CD4-positive, alpha-beta T cell (primary cell): ENCODE results near the gene ENG. TPM values are rescaled to one million over a fixed set of nuclear protein-coding genes. Genes with fewer than 3 reads are reported as not detected.

Source experiments
- ATAC-seq: fragments of 200-7000 bp; cut with Tn5 transposase; one replicate; pipeline ENCODE4 v1.10.0; 2022; ENCODE audit warnings: mild to moderate bottlenecking; ENCODE audit not compliant: poor library complexity
- CTCF ChIA-PET: fragments of 350-600 bp; sonication (Branson Sonifier 250); formaldehyde crosslinking; loops from one replicate; lab custom pipeline; 2021; ENCODE audit warnings: antibody characterized with exemption, inconsistent platforms; lab: Charles Lee
- POLR2A ChIA-PET: fragments of 350-600 bp; sonication (Branson Sonifier 250); formaldehyde crosslinking; loops from one replicate; lab custom pipeline; 2021; ENCODE audit warnings: antibody characterized with exemption, inconsistent platforms; lab: Charles Lee
- DNase-seq, 14 experiments: peaks; one replicate each; pipeline ENCODE4 v3.0.0-alpha.2; 2013 to 2020; ENCODE audit warnings: mixed read lengths in 2 of 14
- H3K27ac ChIP-seq, 2 donors: one replicate each; pipeline versions ENCODE4 v1.5.1 to v1.7.0; 2013; ENCODE audit warnings: low read length in 2 of 2, low read depth in 1 of 2, mild to moderate bottlenecking in 1 of 2
- H3K27me3 ChIP-seq, 2 experiments: 1 replicate in 1 of 2; 2 replicates in 1 of 2; pipeline versions ENCODE4 v1.6.1 to v1.7.0; 2013; ENCODE audit warnings: low read length in 2 of 2, control low read depth in 1 of 2, mild to moderate bottlenecking in 1 of 2, moderate library complexity in 1 of 2; ENCODE audit not compliant: insufficient read depth in 2 of 2, control insufficient read depth in 1 of 2
- H3K36me3 ChIP-seq: one replicate; pipeline ENCODE4 v1.6.1; 2013; ENCODE audit warnings: low read length, control low read depth; ENCODE audit not compliant: insufficient read depth
- H3K4me1 ChIP-seq: one replicate; pipeline ENCODE4 v1.6.1; 2013; ENCODE audit warnings: low read length, control low read depth; ENCODE audit not compliant: insufficient read depth
- H3K4me3 ChIP-seq: one replicate; pipeline ENCODE4 v1.5.1; 2013; ENCODE audit warnings: mild to moderate bottlenecking, low read length, moderate library complexity
- H3K9me3 ChIP-seq, 2 experiments: 1 replicate in 1 of 2; 2 replicates in 1 of 2; pipeline versions ENCODE4 v1.6.1 to v1.7.0; 2013; ENCODE audit warnings: low read length in 2 of 2, mild to moderate bottlenecking in 2 of 2, control low read depth in 1 of 2, moderate library complexity in 1 of 2; ENCODE audit not compliant: control insufficient read depth in 1 of 2, insufficient read depth in 1 of 2
- H3K27ac Mint-ChIP-seq: one replicate; pipeline ENCODE4 v1.8.0; 2020; ENCODE audit warnings: mixed read lengths
- H3K27me3 Mint-ChIP-seq: one replicate; pipeline ENCODE4 v1.8.0; 2021; ENCODE audit warnings: mixed read lengths
- H3K36me3 Mint-ChIP-seq: one replicate; pipeline ENCODE4 v1.8.0; 2021; ENCODE audit warnings: low read depth, mixed read lengths
- H3K4me1 Mint-ChIP-seq: one replicate; pipeline ENCODE4 v1.8.0; 2021; ENCODE audit warnings: low read depth, mixed read lengths
- H3K4me3 Mint-ChIP-seq: one replicate; pipeline ENCODE4 v1.8.0; 2020; ENCODE audit warnings: mild to moderate bottlenecking, mixed read lengths
- H3K9me3 Mint-ChIP-seq: one replicate; pipeline ENCODE4 v1.8.0; 2020; ENCODE audit warnings: mixed read lengths
- intact Hi-C, 2 experiments: fragments of 100-400 bp; cut with DNase I in 1 of 2; cut with micrococcal nuclease in 1 of 2; formaldehyde crosslinking; loops; one replicate each; pipeline versions ENCODE4 v1.15.1 to v1.9.0; 2023 to 2025; cut with DNase I, micrococcal nuclease
- total RNA-seq, 174 experiments: library from RNA in 2 of 174; stranded (reverse) in 2 of 174; gene quantifications; one replicate each; pipeline ENCODE4 v1.2.3 and lab custom pipeline; 2021 to 2026
- TF ChIP-seq, protein P1 (sequence below): fragments of 200-600 bp; IDR thresholded peaks from one replicate; pipeline ENCODE4 v1.8.0; 2022; ENCODE audit warnings: antibody characterized with exemption, mild to moderate bottlenecking

Gene ENG
- total RNA-seq, 2 experiments from 2014 or later: 2.5 to 2.6 TPM

DNA sequence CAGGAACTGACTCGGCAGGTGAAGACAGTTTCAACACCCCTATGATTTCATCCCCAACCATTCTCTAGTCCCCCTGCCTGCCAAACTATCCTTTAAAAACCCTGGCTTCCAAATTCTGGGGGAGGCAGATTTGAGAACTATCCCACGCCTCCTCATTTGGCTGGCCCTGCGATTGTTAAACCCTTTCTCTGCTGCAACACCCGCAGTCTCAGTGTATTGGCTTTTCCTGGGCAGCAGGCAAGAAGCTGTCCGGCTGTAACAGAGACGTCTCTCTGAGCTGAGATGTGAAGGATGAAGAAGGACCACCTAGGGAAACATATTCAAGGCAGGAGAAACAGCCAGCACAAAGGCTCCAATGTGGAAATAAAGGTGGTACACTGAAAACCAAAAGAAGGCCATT is 38.4 kb upstream of the ENG start:
- H3K27me3 ChIP-seq: no peaks in the 10 kb centered on the region
- H3K4me1 ChIP-seq: peaks cover 15% of the 10 kb centered on the region
- TF ChIP-seq, protein P1, sequence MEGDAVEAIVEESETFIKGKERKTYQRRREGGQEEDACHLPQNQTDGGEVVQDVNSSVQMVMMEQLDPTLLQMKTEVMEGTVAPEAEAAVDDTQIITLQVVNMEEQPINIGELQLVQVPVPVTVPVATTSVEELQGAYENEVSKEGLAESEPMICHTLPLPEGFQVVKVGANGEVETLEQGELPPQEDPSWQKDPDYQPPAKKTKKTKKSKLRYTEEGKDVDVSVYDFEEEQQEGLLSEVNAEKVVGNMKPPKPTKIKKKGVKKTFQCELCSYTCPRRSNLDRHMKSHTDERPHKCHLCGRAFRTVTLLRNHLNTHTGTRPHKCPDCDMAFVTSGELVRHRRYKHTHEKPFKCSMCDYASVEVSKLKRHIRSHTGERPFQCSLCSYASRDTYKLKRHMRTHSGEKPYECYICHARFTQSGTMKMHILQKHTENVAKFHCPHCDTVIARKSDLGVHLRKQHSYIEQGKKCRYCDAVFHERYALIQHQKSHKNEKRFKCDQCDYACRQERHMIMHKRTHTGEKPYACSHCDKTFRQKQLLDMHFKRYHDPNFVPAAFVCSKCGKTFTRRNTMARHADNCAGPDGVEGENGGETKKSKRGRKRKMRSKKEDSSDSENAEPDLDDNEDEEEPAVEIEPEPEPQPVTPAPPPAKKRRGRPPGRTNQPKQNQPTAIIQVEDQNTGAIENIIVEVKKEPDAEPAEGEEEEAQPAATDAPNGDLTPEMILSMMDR: no peak
- H3K4me3 ChIP-seq: no peak overlapping the region
- POLR2A ChIA-PET: no interaction called here
- Mint-ChIP-seq H3K36me3 (peaks cover 85% of the 10 kb centered on the region), H3K27ac (no peak overlapping the region), H3K4me1 (peaks cover 14% of the 10 kb centered on the region), H3K4me3 (peak overlapping the region; percentile 20), H3K27me3 (no peaks in the 10 kb centered on the region), H3K9me3 (no peaks in the 10 kb centered on the region)
- no peak overlapping the region for H3K27ac ChIP-seq
- intact Hi-C loops: no loop called here
- CTCF ChIA-PET: no interaction called here
- H3K9me3 ChIP-seq: peaks cover 22 to 32% of the 10 kb centered on the region in 2 experiments
- H3K36me3 ChIP-seq: peaks cover 63% of the 10 kb centered on the region
- ATAC-seq: no peak
- no peak for DNase-seq

DNA sequence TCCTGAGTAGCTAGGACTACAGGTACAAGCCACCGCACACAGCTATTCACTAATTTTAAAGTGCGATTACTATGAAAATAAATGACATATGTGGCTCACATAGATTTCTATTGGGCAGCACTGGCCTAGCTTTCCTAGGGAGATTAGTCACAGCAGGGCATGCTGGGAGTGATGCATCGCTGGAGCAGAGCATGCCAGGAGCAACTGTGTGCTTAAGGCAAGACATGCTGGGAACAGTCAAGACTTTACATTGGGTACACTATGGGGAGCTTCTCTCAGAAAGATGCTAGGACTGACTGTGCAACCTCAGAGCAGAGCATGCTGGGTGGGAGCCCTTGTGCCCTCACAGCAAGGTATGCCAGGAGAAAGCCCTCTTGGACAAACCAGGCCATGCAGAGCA is 35.6 kb upstream of the ENG start:
- peaks cover 10% of the 10 kb centered on the region for H3K4me1 Mint-ChIP-seq
- no peak overlapping the region for H3K27ac Mint-ChIP-seq
- no peaks in the 10 kb centered on the region for H3K27me3 ChIP-seq
- H3K9me3 ChIP-seq: peaks cover 14 to 15% of the 10 kb centered on the region in 2 experiments
- ChIA-PET POLR2A (interaction anchor here (0.9 to 1.7 kb wide), 3 partner anchors 16 to 31 kb away, joined by 3 to 4 read pairs (median 4); no protein-coding TSS in a partner anchor), CTCF (interaction anchor here (0.7 to 1.2 kb wide), 2 partner anchors 31 to 155 kb away, joined by 3 read pairs; partner anchors contain the start of gene TOR2A)
- intact Hi-C loops: no loop called here
- TF ChIP-seq, protein P1: no peak
- H3K27me3 Mint-ChIP-seq: no peaks in the 10 kb centered on the region
- H3K4me3 Mint-ChIP-seq: no peak overlapping the region
- peaks cover 4% of the 10 kb centered on the region for H3K4me1 ChIP-seq
- ATAC-seq (no peak), DNase-seq (no peak)
- no peaks in the 10 kb centered on the region for H3K9me3 Mint-ChIP-seq
- no peak overlapping the region for H3K4me3 ChIP-seq
- no peak overlapping the region for H3K27ac ChIP-seq
- H3K36me3 Mint-ChIP-seq: peaks cover 86% of the 10 kb centered on the region
- peaks cover 70% of the 10 kb centered on the region for H3K36me3 ChIP-seq

DNA sequence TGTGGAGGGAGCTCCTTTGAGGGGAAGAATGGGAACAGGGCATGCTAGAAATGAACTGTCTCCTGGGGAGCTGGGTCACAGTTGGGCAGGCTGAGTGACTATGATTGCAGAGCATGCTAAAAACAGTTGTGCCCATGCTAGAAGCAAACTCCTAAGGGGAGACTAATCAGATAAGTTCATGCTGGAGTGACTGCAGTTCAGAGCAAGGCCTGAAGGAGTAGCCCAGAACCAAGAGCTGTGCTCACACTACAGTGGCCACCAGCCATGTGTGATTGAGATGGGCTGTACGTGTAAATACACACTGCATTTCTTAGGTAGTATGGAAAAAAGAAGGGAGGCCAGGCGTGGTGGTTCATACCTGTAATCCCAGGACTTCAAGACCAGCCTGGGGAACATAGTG is 33.3 kb upstream of the ENG start:
- CTCF ChIA-PET: no interaction called here
- POLR2A ChIA-PET: no interaction called here
- Mint-ChIP-seq H3K9me3 (no peaks in the 10 kb centered on the region), H3K4me3 (no peak overlapping the region), H3K27me3 (no peaks in the 10 kb centered on the region), H3K27ac (no peak overlapping the region), H3K36me3 (peaks cover 83% of the 10 kb centered on the region), H3K4me1 (peaks cover 10% of the 10 kb centered on the region)
- Histone ChIP-seq H3K4me3 (no peak overlapping the region), H3K36me3 (peaks cover 60% of the 10 kb centered on the region), H3K4me1 (peaks cover 6% of the 10 kb centered on the region), H3K27ac (no peak overlapping the region), H3K27me3 (no peaks in the 10 kb centered on the region), H3K9me3 (peaks cover 0 to 3% of the 10 kb centered on the region in 2 experiments)
- TF ChIP-seq, protein P1: no peak
- intact Hi-C loops: no loop called here
- ATAC-seq (peak; percentile 66), DNase-seq (no peak)
